TTC549 (cell line): ENCODE results near the gene JMJD7.

Experiments used
- FAIRE-seq: peaks from 2 replicates; lab custom pipeline; 2012; peaks lifted over from hg19 to GRCh38; lab: Jason Lieb, UNC

The JMJD7 gene

GRCh38 chr15:41847206-41847605 is 19.3 kb downstream of the JMJD7 start:
- no peak for FAIRE-seq

- FAIRE-seq: no peak
Observed at GRCh38 chr15:41847981-41848380, 20.1 kb downstream of the JMJD7 start.

- FAIRE-seq: no peak
Observed at GRCh38 chr15:41848631-41849030, 20.7 kb downstream of the JMJD7 start.

- FAIRE-seq: no peak
Observed at GRCh38 chr15:41849204-41849603, 21.3 kb downstream of the JMJD7 start.

- FAIRE-seq: no peak
Observed at GRCh38 chr15:41849861-41850260, 22.0 kb downstream of the JMJD7 start.

- FAIRE-seq: no peak
Observed at GRCh38 chr15:41850482-41851166, 22.7 kb downstream of the JMJD7 start.

GRCh38 chr15:41851167-41851523 is 23.3 kb downstream of the JMJD7 start:
- FAIRE-seq: no peak

GRCh38 chr15:41851755-41852370 is 24.0 kb downstream of the JMJD7 start:
- no peak for FAIRE-seq

- no peak for FAIRE-seq
Observed at GRCh38 chr15:41852736-41853590, 25.1 kb downstream of the JMJD7 start.

GRCh38 chr15:41853831-41854230 is 25.9 kb downstream of the JMJD7 start:
- FAIRE-seq: no peak

GRCh38 chr15:41854443-41854842 is 26.6 kb downstream of the JMJD7 start:
- no peak for FAIRE-seq

GRCh38 chr15:41855261-41855961 is 27.5 kb downstream of the JMJD7 start:
- FAIRE-seq: no peak

- no peak for FAIRE-seq
Observed at GRCh38 chr15:41856262-41856661, 28.4 kb downstream of the JMJD7 start.

GRCh38 chr15:41856716-41857115 is 28.8 kb downstream of the JMJD7 start:
- no peak for FAIRE-seq

GRCh38 chr15:41857316-41857715 is 29.4 kb downstream of the JMJD7 start:
- FAIRE-seq: no peak

- no peak for FAIRE-seq
Observed at GRCh38 chr15:41858756-41859155, 30.9 kb downstream of the JMJD7 start.

GRCh38 chr15:41860049-41860828 is 32.3 kb downstream of the JMJD7 start:
- no peak for FAIRE-seq

- no peak for FAIRE-seq
Observed at GRCh38 chr15:41861736-41862356, 34.0 kb downstream of the JMJD7 start.

- no peak for FAIRE-seq
Observed at GRCh38 chr15:41862515-41863116, 34.7 kb downstream of the JMJD7 start.

- no peak for FAIRE-seq
Observed at GRCh38 chr15:41865490-41866055, 37.7 kb downstream of the JMJD7 start.

- no peak for FAIRE-seq
Observed at GRCh38 chr15:41866263-41866703, 38.4 kb downstream of the JMJD7 start.
